Activated T-cell treated with anti-CD3 and anti-CD28 coated beads, Interleukin-2, amount 50 U/mL, for 4 hours (primary cell): ENCODE data around the gene UBE2I. TPM values are rescaled to one million over a fixed set of nuclear protein-coding genes. Genes with fewer than 3 reads are reported as not detected.

Experiments used
- ATAC-seq, 2 donors: fragments of 200-7000 bp; cut with Tn5 transposase; one replicate each; pipeline ENCODE4 v1.10.0; 2021
- DNase-seq: peaks from one replicate; pipeline ENCODE4 v3.0.0-alpha.2; 2020
- H3K27me3 Mint-ChIP-seq: one replicate; pipeline ENCODE4 v1.8.0; 2021; ENCODE audit warnings: low read depth, mixed read lengths
- H3K36me3 Mint-ChIP-seq: one replicate; pipeline ENCODE4 v1.8.0; 2022; ENCODE audit warnings: mixed read lengths; ENCODE audit not compliant: insufficient read depth
- H3K4me1 Mint-ChIP-seq: one replicate; pipeline ENCODE4 v1.8.0; 2021; ENCODE audit warnings: low read depth, mixed read lengths
- H3K4me3 Mint-ChIP-seq: one replicate; pipeline ENCODE4 v1.8.0; 2021; ENCODE audit warnings: mild to moderate bottlenecking, moderate library complexity, mixed read lengths
- H3K9me3 Mint-ChIP-seq: one replicate; pipeline ENCODE4 v1.8.0; 2021; ENCODE audit warnings: mixed read lengths
- total RNA-seq, 3 donors: library from RNA; stranded (reverse); gene quantifications; one replicate each; pipeline ENCODE4 v1.2.1, GENCODE V29; 2021

The UBE2I gene
- total RNA-seq, 3 donors from 2014 or later = 234 to 251 (median 247) TPM

DNA sequence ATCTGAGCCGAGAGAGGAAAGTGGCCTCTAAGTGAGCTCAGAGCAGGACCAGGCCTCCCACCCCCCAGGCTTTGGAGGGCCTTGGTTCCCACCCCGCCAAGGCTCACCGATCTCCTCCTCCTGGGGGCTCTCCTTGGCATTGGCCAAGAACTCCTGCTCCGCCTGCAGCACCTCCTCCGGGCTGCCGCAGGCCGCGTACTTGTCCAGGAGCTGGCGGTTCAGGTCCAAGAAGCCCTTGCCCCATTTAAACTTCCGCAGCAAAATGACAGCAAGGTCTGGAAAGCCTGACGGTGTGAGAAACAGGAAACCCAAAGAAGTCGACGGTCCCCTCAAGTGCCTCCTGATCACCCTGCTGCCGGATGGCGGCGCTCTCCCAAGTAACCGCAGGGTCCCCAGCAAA, 40.5 kb downstream of the UBE2I start:
- no peaks in the 10 kb centered on the region for H3K9me3 Mint-ChIP-seq
- H3K4me1 Mint-ChIP-seq = peaks cover 25% of the 10 kb centered on the region
- ATAC-seq = no peak
- H3K36me3 Mint-ChIP-seq = no peaks in the 10 kb centered on the region
- DNase-seq = no peak
- peak overlapping the region; percentile 82 for H3K4me3 Mint-ChIP-seq
- H3K27me3 Mint-ChIP-seq = no peaks in the 10 kb centered on the region

- no peaks in the 10 kb centered on the region for H3K9me3 Mint-ChIP-seq
- ATAC-seq (no peak), DNase-seq (no peak)
- H3K4me1 Mint-ChIP-seq = peaks cover 30% of the 10 kb centered on the region
- no peaks in the 10 kb centered on the region for H3K27me3 Mint-ChIP-seq
- H3K36me3 Mint-ChIP-seq = no peaks in the 10 kb centered on the region
- peak overlapping the region; percentile 82 for H3K4me3 Mint-ChIP-seq
Measured at GRCh38 chr16:1350691-1351090, 41.3 kb downstream of the UBE2I start.

DNA sequence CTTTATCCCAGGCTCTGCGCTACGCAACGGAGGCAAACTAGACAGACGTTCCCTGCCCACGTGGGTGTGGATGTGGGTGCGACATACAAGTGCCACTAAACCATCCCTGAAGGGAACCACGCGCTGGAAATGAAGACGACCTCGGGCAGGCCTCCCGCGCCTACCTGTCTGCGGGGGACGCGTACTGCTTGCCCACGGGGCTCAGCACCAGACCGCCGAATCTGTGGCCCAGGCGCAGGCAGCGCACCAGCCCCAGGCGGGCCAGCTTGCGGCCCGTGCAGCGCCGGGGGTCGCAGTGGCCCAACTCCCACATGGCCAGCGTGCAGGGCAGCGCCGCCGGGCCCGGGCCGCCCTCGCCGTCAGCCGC, 41.8 kb downstream of the UBE2I start:
- ATAC-seq = peak; percentile 11 to 30
- Mint-ChIP-seq H3K9me3 (no peaks in the 10 kb centered on the region), H3K27me3 (no peaks in the 10 kb centered on the region), H3K4me3 (peak overlapping the region; percentile 82), H3K4me1 (peaks cover 30% of the 10 kb centered on the region), H3K36me3 (no peaks in the 10 kb centered on the region)
- DNase-seq = no peak

DNA sequence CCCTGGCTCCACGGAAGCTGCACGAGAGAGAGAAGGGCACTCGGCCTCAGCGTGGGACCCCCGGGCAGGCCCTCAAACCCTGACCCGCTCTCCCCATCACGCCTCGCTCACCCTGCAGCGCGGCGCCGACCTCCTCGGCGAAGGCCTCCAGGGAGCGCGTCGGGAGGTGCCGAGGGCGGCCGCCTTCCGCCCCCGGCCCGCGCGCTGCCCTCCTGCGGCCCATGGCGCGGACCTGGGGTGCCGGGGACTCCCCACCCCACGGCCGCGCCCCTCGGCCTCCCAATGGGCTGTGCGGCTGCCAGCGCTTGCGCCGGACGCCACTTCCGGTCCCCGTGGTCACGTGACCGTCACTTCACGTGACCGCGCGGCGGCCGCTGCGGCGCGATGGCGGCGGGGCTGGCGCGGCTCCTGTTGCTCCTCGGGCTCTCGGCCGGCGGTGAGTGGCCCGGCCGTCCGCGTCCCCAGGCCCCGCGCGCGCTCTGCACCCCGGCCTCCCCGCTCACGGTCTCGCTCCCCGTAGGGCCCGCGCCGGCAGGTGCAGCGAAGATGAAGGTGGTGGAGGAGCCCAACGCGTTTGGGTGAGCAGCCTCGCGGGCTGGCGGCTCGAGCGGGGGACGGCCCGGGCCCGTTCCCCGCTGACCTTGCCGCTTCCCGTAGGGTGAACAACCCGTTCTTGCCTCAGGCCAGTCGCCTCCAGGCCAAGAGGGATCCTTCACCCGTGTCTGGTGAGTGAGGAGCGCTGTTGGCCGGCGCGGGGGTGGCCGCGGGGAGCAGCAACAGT, 42.3 kb downstream of the UBE2I start, which contains the start of the genes GNPTG and TSR3:
Gene GNPTG, plus strand, starts transcription at position 350 of the 781 bp plus-strand sequence. Its CDS starts 35 bp downstream, at position 385.
Gene TSR3, minus strand, starts transcription at position 297 of the 781 bp plus-strand sequence. Its CDS starts 74 bp downstream, at position 223.
- H3K9me3 Mint-ChIP-seq = no peaks in the 10 kb centered on the region
- H3K4me1 Mint-ChIP-seq = peaks cover 30% of the 10 kb centered on the region
- no peaks in the 10 kb centered on the region for H3K36me3 Mint-ChIP-seq
- peak; percentile 77 for DNase-seq
- H3K4me3 Mint-ChIP-seq = peak within 1 kb of the TSS; percentile 82
- peak; percentile 93 for ATAC-seq
- H3K27me3 Mint-ChIP-seq = no peaks in the 10 kb centered on the region

DNA sequence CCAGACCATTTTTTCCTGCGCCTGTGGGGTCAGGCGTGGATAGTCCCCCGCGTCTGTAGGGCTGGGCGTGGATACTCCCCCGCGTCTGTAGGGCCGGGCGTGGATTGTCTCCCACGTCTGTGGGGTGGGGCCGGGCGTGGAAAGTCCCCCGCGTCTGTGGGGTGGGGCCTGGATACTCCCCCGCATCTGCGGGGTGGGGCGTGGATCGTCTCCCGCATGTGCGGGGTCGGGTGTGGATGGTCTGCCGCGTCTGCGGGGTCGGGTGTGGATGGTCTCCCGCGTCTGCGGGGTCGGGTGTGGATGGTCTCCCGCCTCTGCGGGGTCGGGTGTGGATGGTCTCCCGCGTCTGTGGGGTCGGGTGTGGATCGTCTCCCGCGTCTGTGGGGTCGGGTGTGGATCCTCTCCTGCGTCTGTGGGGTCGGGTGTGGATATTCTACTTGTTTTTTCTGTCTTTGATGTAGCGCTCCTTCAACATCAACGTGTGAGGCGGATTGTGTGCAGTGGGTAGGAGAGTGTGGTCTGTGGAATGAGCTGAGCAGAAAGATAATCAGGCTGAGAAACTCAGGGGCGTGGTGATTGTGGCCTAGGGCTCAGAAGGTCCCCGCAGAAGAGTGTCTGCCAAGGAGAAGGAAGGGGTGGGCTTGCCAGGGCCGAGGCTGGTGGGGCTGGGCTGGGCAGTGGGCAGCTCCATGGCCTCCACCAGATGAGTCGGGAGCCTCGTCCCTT, 45.5 kb downstream of the UBE2I start:
- no peak for DNase-seq
- Mint-ChIP-seq H3K4me1 (peaks cover 32% of the 10 kb centered on the region), H3K36me3 (no peaks in the 10 kb centered on the region), H3K27me3 (no peaks in the 10 kb centered on the region), H3K9me3 (no peaks in the 10 kb centered on the region), H3K4me3 (peak overlapping the region; percentile 49)
- no peak for ATAC-seq

DNA sequence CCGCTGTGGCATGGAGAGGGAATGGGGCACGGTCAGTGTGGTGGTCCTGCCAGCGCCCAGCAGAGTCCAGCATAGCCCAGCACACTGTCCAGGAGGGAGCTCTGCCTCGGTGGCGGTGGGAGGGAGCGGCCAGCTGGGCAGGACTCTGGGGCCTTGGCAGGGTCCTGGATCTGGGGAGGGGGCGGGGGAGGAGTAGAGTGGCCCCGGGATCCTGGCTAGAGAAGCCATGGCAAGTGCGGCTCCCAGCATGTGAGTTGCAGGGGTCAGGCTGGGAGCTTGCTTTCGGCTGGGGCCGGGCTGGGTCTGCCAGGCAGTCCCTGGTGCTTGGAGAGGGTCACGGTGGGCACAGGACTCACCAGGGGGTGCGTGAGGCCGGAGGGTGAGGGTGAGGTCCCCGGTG, 46.2 kb downstream of the UBE2I start:
- ATAC-seq (no peak), DNase-seq (no peak)
- no peak overlapping the region for H3K4me3 Mint-ChIP-seq
- peaks cover 27% of the 10 kb centered on the region for H3K4me1 Mint-ChIP-seq
- H3K36me3 Mint-ChIP-seq = no peaks in the 10 kb centered on the region
- H3K9me3 Mint-ChIP-seq = no peaks in the 10 kb centered on the region
- H3K27me3 Mint-ChIP-seq = no peaks in the 10 kb centered on the region

DNA sequence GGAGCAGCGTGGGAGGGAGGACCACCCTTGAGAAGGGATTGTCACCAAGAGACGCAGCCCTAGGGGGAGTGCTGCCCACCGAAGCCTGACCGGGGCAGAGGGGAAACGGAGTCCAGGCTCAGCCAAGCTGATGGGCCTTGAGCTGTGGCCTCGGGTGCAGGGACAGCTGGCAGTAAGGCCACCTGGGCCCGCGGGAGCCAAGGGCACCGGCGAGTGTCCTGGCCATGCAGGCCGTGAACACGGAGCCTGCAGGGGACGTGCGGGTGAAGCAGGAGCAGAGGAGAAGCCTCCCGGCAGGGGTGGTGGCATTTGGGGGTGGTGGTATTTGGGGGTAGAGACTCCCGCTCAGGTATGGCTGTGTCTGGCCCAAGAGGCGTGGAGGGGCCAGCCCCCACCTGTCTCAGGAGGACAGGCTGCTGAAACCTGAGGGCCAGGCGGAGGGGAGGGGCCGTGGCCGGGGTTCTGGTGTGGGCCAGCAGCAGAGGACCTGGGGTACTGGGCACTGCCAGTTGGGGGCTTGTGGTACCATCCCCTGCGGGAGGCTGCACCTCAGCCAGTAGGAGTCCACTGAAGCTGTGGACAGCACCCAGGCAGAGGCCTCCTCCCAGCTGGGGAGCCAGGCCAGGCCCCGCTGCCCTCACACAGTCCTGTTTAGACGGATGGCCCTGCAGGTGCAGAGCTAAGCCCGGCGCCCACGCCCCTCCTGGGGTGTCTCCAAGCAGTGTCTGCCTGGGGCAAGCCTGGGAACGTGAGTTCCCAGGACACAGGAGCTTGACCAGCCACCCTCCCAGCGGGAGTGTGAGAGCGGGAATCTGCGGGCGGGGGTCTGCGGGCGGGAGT, 46.8 kb downstream of the UBE2I start:
- Mint-ChIP-seq H3K4me3 (no peak overlapping the region), H3K36me3 (no peaks in the 10 kb centered on the region), H3K4me1 (peaks cover 24% of the 10 kb centered on the region), H3K27me3 (no peaks in the 10 kb centered on the region), H3K9me3 (no peaks in the 10 kb centered on the region)
- no peak for DNase-seq
- no peak for ATAC-seq

DNA sequence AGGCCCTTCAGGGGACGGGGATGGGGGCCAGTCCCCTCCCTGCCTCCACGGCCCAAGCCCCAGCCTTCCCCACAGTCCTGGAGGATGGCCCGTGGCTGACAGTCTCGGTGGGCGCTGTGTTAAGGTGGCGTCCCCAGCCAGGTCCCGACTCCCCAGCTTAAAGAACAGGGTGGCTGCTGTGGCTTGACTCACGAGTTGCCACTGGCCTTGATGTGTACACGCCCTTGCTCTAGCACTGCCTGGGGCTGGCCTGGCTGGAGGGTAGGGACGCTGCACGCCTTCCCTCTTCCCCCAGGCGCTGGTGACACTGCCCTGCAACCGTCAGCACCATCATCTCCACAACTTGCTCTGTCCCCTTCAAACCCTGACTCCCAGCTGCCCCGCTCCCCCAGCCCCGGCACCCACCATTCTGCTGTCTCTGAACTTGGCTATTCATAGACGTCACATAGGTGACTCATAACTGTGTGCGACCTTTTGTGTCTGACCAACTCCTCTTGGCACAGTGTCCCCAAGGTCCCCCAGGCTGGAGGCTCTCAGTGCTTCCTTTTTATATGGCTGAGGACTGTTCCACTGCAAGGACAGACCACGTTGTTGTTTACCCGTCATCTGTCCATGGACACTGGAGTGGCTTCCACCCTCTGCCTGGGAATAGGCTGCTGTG, 48.6 kb downstream of the UBE2I start:
- ATAC-seq (peak in 1 of 2 donors; percentile 12), DNase-seq (no peak)
- H3K4me3 Mint-ChIP-seq = no peak overlapping the region

DNA sequence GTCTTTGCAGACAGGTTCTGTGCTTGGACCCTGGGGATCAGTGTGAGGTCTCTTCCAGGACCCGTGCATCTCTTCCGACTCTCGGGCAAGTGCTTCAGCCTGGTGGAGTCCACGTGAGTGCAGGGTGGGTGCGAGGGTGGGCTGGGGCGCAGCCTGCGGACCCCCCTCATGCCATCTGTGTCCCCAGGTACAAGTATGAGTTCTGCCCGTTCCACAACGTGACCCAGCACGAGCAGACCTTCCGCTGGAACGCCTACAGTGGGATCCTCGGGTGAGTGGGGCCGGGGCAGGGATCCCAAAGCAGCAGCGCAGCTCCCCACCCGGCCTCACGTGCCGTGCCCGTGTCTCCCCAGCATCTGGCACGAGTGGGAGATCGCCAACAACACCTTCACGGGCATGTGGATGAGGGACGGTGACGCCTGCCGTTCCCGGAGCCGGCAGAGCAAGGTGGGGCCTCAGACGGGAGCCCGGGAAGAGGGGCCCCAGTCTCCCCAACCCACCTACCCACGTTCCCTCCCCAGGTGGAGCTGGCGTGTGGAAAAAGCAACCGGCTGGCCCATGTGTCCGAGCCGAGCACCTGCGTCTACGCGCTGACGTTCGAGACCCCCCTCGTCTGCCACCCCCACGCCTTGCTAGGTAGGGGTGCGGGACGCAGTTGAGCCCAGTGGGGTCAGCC, 52.4 kb downstream of the UBE2I start:
- Mint-ChIP-seq H3K27me3 (no peaks in the 10 kb centered on the region), H3K4me3 (no peak overlapping the region), H3K4me1 (peaks cover 4% of the 10 kb centered on the region), H3K36me3 (peaks cover 4% of the 10 kb centered on the region), H3K9me3 (no peaks in the 10 kb centered on the region)
- ATAC-seq (no peak), DNase-seq (no peak)

More for the DNA sequence above, 48.6 kb downstream of the UBE2I start:
- H3K4me1 Mint-ChIP-seq = peaks cover 16% of the 10 kb centered on the region
- no peaks in the 10 kb centered on the region for H3K36me3 Mint-ChIP-seq
- no peaks in the 10 kb centered on the region for H3K27me3 Mint-ChIP-seq
- H3K9me3 Mint-ChIP-seq = no peaks in the 10 kb centered on the region

GRCh38 chr16:1362807-1363206, 53.4 kb downstream of the UBE2I start:
- Mint-ChIP-seq H3K27me3 (no peaks in the 10 kb centered on the region), H3K4me3 (no peak overlapping the region)

DNA sequence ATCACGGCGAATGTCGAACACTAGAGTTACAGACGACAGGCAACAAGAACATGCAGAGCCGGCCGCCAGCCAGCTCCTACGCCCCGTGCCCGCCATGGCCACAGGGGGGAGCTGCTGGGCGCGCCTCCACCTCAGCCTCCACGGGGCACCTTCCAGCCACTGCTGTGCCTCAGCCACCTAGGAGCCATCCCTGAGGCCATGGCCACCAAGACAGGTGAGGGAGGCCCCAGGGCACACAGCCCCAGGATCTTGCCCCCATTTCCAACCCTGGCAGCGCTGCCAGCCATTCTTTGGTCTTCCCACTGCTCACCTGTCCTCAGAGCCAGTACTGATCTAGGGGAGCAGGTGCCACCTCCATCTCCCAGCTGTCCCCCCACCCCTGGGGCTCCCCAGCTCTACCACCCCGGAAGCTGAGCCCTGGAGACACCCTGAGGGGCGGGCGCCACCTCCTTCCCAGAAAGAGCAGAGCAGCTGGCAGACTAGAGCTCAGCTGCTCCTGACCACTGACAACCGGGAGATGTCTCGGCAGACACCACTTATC, 54.1 kb downstream of the UBE2I start:
- peak; percentile 63 for DNase-seq
- Mint-ChIP-seq H3K36me3 (peaks cover 4% of the 10 kb centered on the region), H3K27me3 (no peaks in the 10 kb centered on the region), H3K9me3 (no peaks in the 10 kb centered on the region), H3K4me3 (no peak overlapping the region), H3K4me1 (peaks cover 2% of the 10 kb centered on the region)
- peak; percentile 95 to 98 for ATAC-seq

More at GRCh38 chr16:1362807-1363206, 53.4 kb downstream of the UBE2I start:
- ATAC-seq = no peak
- Mint-ChIP-seq H3K36me3 (peaks cover 4% of the 10 kb centered on the region), H3K4me1 (peaks cover 4% of the 10 kb centered on the region), H3K9me3 (no peaks in the 10 kb centered on the region)
- no peak for DNase-seq

- peaks cover 2% of the 10 kb centered on the region for H3K4me1 Mint-ChIP-seq
- no peak overlapping the region for H3K4me3 Mint-ChIP-seq
- H3K9me3 Mint-ChIP-seq = no peaks in the 10 kb centered on the region
- H3K27me3 Mint-ChIP-seq = no peaks in the 10 kb centered on the region
- peaks cover 4% of the 10 kb centered on the region for H3K36me3 Mint-ChIP-seq
- no peak for ATAC-seq
- DNase-seq = no peak
Measured at GRCh38 chr16:1364510-1364909, 55.1 kb downstream of the UBE2I start.

- DNase-seq = no peak
- no peak overlapping the region for H3K4me3 Mint-ChIP-seq
- no peak for ATAC-seq
- peaks cover 4% of the 10 kb centered on the region for H3K36me3 Mint-ChIP-seq
- no peaks in the 10 kb centered on the region for H3K9me3 Mint-ChIP-seq
- no peaks in the 10 kb centered on the region for H3K27me3 Mint-ChIP-seq
- H3K4me1 Mint-ChIP-seq = peaks cover 2% of the 10 kb centered on the region
Measured at GRCh38 chr16:1366060-1366711, 56.8 kb downstream of the UBE2I start.
